ENCODE data around the gene DBNL. TPM values are rescaled to one million over a fixed set of nuclear protein-coding genes. Genes with fewer than 3 reads are reported as not detected.

Gene DBNL
- total RNA-seq, 1 experiment from 2014 or later: 85.5 TPM

DNA sequence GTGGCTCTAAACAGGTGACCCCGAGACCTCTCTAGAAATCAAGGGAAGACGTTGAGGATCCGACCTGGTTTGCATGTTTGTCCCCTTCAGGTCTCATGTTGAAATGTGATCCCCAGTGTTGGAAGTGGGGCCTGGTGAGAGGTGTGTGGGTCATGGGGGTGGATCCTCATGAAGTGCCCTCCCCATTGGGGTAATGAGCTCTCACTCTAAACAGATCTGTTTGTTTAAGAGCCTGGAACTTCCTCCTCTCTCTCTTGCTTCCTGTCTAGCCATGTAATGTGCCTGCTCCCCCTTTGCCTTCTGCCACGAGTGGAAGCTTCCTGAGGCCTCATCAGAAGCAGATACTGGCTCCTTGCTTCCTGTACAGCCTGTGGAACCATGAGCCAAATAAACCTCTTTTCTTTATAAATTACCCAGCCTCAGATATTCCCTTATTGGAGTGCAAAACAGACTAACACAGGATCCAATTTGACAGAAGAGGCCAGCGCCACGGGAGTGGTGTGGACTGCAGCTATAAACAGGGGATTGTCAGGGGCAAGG is 48.7 kb downstream of the DBNL start:
- Mint-ChIP-seq H3K4me1 (ENCODE audit: low read depth, unreplicated experiment) (peaks cover 7% of the 10 kb centered on the region), H3K9me3 (ENCODE audit: unreplicated experiment) (no peaks in the 10 kb centered on the region), H3K27me3 (ENCODE audit: insufficient read depth, unreplicated experiment) (no peaks in the 10 kb centered on the region), H3K36me3 (ENCODE audit: insufficient read depth, unreplicated experiment) (no peaks in the 10 kb centered on the region), H3K27ac (ENCODE audit: unreplicated experiment) (no peak overlapping the region), H3K4me3 (ENCODE audit: unreplicated experiment) (no peak overlapping the region)
- no peak for DNase-seq
- POLR2A ChIA-PET: no interaction called here
- Histone ChIP-seq H3K4me1 (no peaks in the 10 kb centered on the region), H3K4me3 (ENCODE audit: low read depth, low read length) (no peak overlapping the region), H3K27me3 (replicated peaks; ENCODE audit: control insufficient read depth, insufficient read depth, low read length) (no peaks in the 10 kb centered on the region), H3K36me3 (ENCODE audit: control insufficient read depth, insufficient read depth, low read length) (no peaks in the 10 kb centered on the region), H3K9me3 (no peaks in the 10 kb centered on the region)
- intact Hi-C loops (cut with micrococcal nuclease; ENCODE audit: unreplicated experiment): no loop called here
- no peak for TF ChIP-seq CTCF (IDR thresholded peaks at IDR 0.05; ENCODE audit: insufficient read depth in 1 of 2, low read depth in 1 of 2, low read length in 1 of 2, severe bottlenecking in 1 of 2, unreplicated experiment in 1 of 2)
- no TSS peak for BruUV-seq (replicated peaks)
- CTCF ChIA-PET: no interaction called here

GRCh38 chr7:44094365-44094764 is 49.9 kb downstream of the DBNL start:
- H3K9me3 ChIP-seq: no peaks in the 10 kb centered on the region
- Mint-ChIP-seq H3K27ac (ENCODE audit: unreplicated experiment) (no peak overlapping the region), H3K9me3 (ENCODE audit: unreplicated experiment) (no peaks in the 10 kb centered on the region), H3K27me3 (ENCODE audit: insufficient read depth, unreplicated experiment) (no peaks in the 10 kb centered on the region), H3K4me1 (ENCODE audit: low read depth, unreplicated experiment) (peaks cover 7% of the 10 kb centered on the region), H3K4me3 (ENCODE audit: unreplicated experiment) (no peak overlapping the region), H3K36me3 (ENCODE audit: insufficient read depth, unreplicated experiment) (no peaks in the 10 kb centered on the region)
- TF ChIP-seq CTCF (IDR thresholded peaks at IDR 0.05; ENCODE audit: insufficient read depth in 1 of 2, low read depth in 1 of 2, low read length in 1 of 2, severe bottlenecking in 1 of 2, unreplicated experiment in 1 of 2): no peak
- intact Hi-C loops (cut with micrococcal nuclease; ENCODE audit: unreplicated experiment): no loop called here
- DNase-seq: no peak
- CTCF ChIA-PET: no interaction called here
- BruUV-seq (replicated peaks): no TSS peak
- POLR2A ChIA-PET: no interaction called here
- no peak overlapping the region for H3K4me3 ChIP-seq (ENCODE audit: low read depth, low read length)
- H3K36me3 ChIP-seq (ENCODE audit: control insufficient read depth, insufficient read depth, low read length): no peaks in the 10 kb centered on the region
- no peaks in the 10 kb centered on the region for H3K4me1 ChIP-seq
- no peaks in the 10 kb centered on the region for H3K27me3 ChIP-seq (replicated peaks; ENCODE audit: control insufficient read depth, insufficient read depth, low read length)

GRCh38 chr7:44094883-44095592 is 50.5 kb downstream of the DBNL start:
- Histone ChIP-seq H3K4me1 (no peaks in the 10 kb centered on the region), H3K27me3 (replicated peaks; ENCODE audit: control insufficient read depth, insufficient read depth, low read length) (no peaks in the 10 kb centered on the region), H3K9me3 (no peaks in the 10 kb centered on the region), H3K36me3 (ENCODE audit: control insufficient read depth, insufficient read depth, low read length) (no peaks in the 10 kb centered on the region), H3K4me3 (ENCODE audit: low read depth, low read length) (no peak overlapping the region)
- Mint-ChIP-seq H3K9me3 (ENCODE audit: unreplicated experiment) (no peaks in the 10 kb centered on the region), H3K27ac (ENCODE audit: unreplicated experiment) (no peak overlapping the region), H3K4me3 (ENCODE audit: unreplicated experiment) (no peak overlapping the region), H3K36me3 (ENCODE audit: insufficient read depth, unreplicated experiment) (no peaks in the 10 kb centered on the region), H3K27me3 (ENCODE audit: insufficient read depth, unreplicated experiment) (no peaks in the 10 kb centered on the region), H3K4me1 (ENCODE audit: low read depth, unreplicated experiment) (peaks cover 7% of the 10 kb centered on the region)
- DNase-seq: no peak
- no peak for TF ChIP-seq CTCF (IDR thresholded peaks at IDR 0.05; ENCODE audit: insufficient read depth in 1 of 2, low read depth in 1 of 2, low read length in 1 of 2, severe bottlenecking in 1 of 2, unreplicated experiment in 1 of 2)
- POLR2A ChIA-PET: no interaction called here
- CTCF ChIA-PET: no interaction called here
- BruUV-seq (replicated peaks): no TSS peak
- intact Hi-C loops (cut with micrococcal nuclease; ENCODE audit: unreplicated experiment): no loop called here
